Amygdala (tissue), 56 donors: Measurements from ENCODE around the gene CSTPP1.
"Not testable (repeated sequence)": the region's sequence is repeated elsewhere in the genome, so short reads cannot be mapped to it uniquely, and the experiment has no call there.

Experiments
- DNase-seq, 56 donors: peaks; one replicate each; lab custom pipeline; 2025; lab: John Stamatoyannopoulos, UW

The CSTPP1 gene

GRCh38 chr11:47071791-47072261 lies 135.3 kb downstream of the CSTPP1 start:
- peak in 14 of 56 donors; percentile 2 to 50 (median 8) for DNase-seq

- DNase-seq = no peak
Measured at GRCh38 chr11:47078751-47079521, 142.4 kb downstream of the CSTPP1 start.

DNA sequence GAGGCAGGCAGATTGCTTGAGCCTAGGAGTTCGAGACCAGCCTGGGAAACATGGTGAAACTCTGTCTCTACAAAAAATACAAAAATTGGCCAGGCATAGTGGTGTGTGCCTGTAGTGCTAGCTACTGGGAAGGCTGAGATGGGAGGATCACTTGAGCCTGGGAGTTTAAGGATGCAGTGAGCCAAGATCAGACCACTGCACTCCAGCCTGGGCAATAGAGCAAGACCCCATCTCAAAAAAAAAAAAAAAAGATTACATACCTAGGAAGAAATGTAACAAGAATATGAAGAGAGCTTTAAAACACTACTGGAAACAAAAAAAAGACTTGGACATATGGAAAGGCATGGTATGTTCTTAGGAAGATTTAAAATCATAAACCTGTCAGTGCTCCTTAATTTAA lies 144.2 kb downstream of the CSTPP1 start:
- DNase-seq = not testable (repeated sequence)

- DNase-seq = no peak
Measured at GRCh38 chr11:47083913-47084312, 147.4 kb downstream of the CSTPP1 start.

DNA sequence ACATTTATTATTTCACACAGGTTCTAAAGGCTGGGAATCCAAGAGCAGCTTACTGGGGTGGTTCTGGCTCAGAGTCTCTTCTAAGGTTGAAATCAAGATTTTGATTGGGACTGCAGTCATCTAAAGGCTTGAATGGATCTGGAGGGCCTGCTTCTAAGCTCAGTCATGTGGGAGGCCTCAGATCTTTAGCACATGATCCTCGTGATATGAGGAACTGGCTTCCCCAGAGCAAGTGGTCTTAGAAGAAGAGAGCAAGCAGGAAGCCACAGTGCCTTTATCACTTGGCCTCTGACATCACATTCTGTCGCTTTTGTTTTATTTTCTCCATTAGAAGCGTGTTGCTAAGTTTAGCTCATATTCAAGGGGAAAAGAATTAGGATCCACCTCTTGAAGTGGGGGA lies 151.2 kb downstream of the CSTPP1 start:
- no peak for DNase-seq

DNA sequence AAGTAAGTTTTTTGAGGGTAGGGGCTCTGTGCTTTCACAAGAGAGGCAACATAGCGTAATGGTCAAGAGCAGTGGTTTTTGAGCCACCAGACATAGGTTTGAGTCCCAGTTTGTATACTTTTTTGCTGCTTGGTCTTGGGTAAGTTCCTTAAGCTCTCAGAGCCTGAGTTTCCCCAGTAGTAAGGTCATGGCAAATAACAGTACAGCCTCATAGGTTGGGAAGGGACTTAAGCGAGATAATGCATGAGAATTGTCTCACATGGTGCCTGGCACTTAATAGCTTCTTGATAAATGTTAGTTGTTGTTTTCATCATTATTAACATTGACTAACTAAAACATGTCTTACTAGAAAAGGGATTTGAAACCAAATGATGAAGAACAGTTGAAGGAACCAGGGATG lies 157.0 kb downstream of the CSTPP1 start:
- DNase-seq = no peak

DNA sequence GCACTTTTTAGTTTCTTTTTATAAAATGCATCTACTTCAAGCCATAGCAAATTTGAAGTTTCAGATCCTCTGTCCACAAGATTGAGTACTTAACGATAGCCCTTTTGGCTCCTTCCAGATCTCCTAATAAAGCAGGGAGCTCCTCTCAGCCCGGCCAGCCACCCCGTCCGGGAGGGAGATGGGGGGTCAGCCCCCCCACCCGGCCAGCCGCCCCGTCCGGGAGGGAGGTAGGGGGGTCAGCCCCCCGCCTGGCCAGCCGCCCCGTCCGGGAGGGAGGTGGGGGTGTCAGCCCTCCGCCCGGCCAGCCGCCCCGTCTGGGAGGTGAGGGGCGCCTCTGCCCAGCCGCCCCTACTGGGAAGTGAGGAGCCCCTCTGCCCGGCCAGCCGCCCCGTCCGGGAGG lies 160.3 kb downstream of the CSTPP1 start:
- not testable (repeated sequence) for DNase-seq

- not testable (repeated sequence) for DNase-seq
Measured at GRCh38 chr11:47098223-47098622, 161.7 kb downstream of the CSTPP1 start.

DNA sequence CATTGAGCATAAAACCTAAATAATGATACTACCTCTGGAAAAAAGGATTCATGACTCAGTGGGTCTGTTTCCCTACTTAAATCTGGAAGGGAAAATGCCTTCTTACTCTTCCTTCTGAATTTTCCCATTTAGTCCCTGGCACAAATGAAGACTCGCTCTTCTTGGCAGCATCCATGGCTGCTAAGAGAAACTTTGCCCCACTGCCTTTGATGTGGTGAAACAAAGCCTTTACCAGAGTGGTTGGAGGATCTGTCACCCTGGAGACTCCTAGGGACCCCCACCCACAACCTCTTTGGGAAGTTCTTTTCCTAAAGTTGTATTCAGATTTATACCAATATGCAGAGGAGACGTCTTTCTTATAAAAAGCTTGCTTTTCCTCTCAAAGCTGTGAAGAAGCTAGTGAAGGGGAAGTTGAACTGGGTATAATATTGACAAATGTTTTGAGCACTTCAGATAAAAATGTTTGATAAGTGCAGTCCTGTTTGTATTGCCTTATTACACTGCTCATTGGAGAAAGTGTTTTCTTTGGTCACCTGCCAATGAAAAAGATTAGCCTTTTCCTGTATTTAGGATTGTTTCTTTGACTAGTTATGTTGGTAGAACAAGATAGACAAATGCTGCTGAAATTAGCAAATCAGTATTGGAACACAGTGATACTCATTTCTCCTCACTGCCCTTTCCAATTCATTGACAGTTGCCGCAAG lies 162.8 kb downstream of the CSTPP1 start:
- DNase-seq = peak in 1 of 56 donors; percentile 5

GRCh38 chr11:47099918-47100315 lies 163.4 kb downstream of the CSTPP1 start:
- no peak for DNase-seq

DNA sequence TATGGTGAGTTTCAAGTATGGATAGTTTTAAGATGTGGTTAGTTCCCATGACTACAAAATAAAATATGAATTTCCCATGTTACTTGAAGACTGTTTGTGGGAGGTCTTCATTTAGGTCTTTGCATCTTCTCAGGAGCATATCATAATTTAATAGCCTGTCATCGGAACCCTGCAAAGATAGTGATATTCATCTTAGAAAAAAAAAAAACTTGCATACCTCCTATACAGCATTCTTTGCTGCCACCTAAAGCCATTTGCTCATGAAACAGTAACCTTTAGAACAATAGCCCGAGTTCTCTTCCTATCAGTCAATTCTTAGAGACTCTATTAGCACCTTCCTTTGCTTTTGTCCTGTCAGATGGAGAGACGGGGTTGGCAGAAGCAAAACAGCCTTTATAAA lies 164.8 kb downstream of the CSTPP1 start:
- no peak for DNase-seq

- DNase-seq = peak in 5 of 56 donors; percentile 14 to 44 (median 26)
Measured at GRCh38 chr11:47104261-47104950, 167.8 kb downstream of the CSTPP1 start.

DNA sequence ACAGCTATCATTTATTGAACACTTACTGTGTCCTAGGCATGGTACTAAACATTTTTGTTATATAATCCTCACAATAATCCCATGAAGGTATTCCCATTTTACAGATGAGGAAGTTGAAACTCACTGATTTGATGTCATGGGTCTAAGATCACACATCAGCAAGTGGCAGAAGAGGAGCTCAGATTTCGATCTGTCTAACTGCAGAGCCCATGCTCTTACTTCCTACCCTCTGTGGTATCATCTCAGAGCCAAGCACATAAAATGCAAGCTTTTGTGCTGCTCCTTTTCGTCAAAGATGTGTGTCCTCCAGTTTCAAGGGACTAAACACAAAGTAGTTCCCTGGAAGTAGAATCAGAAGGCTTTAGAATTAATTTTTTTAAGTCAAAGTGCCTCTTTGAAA lies 169.0 kb downstream of the CSTPP1 start:
- DNase-seq = no peak

- DNase-seq = no peak
Measured at GRCh38 chr11:47105974-47106373, 169.4 kb downstream of the CSTPP1 start.

GRCh38 chr11:47106798-47107411 lies 170.3 kb downstream of the CSTPP1 start:
- peak in 48 of 56 donors; percentile 25 to 85 (median 54) for DNase-seq

- DNase-seq = no peak
Measured at GRCh38 chr11:47107744-47108143, 171.2 kb downstream of the CSTPP1 start.

DNA sequence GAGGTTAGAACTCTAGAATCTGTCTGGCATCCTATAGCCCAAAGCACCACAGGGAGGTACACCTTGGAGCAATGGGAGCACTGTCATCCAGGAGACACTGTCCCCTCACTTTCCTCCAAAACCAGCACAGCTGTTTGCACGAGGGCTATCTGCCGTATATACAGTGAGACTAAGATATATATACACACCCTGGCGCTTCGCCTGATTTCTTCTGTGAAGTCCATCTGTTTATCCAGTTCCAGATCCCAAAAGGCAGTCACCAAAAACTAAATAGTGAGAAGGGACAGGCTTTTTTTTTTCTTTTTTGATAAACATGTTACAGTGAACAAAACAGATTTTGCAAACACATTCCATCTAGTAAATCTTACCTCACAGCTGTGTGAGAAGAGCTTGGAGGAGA lies 171.7 kb downstream of the CSTPP1 start:
- no peak for DNase-seq

DNA sequence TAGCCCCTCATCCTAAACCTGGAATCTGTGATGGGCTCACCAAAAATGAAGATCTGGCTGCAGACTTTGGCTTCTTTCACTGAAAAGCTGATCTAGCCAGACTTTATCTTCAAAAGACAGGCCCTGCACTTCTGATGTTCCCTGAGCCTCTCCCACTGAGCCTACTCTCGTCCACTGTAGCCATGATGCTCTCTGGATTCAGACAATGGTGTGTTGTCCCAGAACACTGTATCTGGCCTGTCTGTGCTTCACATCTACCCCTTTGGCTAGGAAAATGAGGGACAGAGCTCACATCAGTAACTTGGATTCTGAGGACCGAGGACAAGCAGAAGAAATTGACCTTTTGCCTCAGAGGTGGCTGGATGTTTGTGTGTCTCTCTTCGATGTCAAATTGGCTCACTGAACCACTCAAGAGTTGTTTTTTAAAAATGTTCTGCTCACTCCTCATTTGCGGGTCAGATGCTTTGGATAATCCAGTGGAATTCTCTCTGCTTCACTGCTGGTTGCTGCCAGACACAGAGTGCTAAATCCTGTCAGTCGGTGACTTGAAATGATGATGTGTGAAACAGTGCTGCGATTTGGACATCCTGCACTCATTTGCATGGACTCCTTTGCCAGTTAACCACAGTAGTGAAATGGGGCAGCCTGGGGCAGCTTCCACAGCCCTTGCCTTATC lies 172.6 kb downstream of the CSTPP1 start:
- DNase-seq = peak in 14 of 56 donors; percentile 9 to 60 (median 36)

DNA sequence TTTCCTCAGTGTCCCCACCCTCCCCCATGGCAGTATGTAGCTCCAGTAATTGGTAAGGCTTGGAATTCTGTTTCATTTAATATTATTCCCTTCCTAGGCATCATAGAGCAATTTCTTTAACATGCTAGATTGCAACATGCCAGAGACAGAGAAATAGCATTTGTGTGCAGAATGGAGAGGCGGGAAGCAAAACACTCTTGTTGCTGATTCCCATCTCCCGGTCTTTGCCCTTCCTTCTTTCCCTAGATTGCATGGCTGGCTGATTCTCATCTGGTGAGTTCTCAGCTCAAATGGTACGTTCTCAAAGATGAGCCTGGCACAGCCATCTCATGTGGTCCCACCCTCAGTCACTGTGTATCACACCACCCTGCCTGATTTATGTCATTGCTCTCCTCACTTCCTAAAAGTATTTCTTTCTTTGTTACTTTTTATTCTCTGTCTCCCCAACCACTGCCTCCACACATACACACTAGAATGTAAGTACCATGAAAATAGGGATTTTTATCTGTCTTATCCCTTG lies 173.2 kb downstream of the CSTPP1 start:
- no peak for DNase-seq

GRCh38 chr11:47111318-47111804 lies 174.8 kb downstream of the CSTPP1 start:
- DNase-seq = no peak
